ENCODE results near the gene DIO1. TPM values are rescaled to one million over a fixed set of nuclear protein-coding genes. Genes with fewer than 3 reads are reported as not detected.

Gene DIO1
- total RNA-seq, 1 donor from 2014 or later, result not detected

DNA sequence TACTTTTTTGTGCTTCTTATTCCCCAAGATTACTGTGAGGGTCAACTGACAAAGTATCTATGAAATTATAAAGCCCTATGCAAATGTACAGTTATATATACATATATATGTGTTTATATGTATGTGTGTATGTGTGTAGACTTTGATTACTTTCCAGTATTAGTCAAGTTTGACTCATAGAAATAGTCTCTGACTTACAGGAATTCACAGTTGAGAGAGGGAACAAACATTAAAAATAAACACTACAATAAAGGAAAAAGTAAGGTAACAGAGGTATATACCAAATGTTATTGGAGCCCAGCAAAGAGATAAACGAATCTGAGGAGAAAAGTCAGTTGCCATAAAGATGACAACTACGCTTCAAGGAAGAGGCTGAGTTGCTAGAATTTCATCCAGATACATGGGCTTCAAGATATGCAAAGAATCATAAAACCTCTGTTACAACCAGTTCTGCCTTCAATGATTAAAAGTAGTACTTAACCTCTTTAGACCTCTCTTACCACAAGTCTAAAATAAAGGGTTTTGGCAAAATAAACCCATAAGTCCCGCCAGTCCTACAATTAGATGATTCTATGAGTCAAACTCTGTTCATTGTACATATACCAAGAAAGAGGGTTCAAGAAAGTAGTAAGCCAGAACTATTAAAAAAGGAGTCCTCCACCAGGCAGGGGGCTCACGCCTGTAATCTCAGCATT is 44.3 kb downstream of the DIO1 start:
- intact Hi-C loops (cut with micrococcal nuclease), result no loop called here

DNA sequence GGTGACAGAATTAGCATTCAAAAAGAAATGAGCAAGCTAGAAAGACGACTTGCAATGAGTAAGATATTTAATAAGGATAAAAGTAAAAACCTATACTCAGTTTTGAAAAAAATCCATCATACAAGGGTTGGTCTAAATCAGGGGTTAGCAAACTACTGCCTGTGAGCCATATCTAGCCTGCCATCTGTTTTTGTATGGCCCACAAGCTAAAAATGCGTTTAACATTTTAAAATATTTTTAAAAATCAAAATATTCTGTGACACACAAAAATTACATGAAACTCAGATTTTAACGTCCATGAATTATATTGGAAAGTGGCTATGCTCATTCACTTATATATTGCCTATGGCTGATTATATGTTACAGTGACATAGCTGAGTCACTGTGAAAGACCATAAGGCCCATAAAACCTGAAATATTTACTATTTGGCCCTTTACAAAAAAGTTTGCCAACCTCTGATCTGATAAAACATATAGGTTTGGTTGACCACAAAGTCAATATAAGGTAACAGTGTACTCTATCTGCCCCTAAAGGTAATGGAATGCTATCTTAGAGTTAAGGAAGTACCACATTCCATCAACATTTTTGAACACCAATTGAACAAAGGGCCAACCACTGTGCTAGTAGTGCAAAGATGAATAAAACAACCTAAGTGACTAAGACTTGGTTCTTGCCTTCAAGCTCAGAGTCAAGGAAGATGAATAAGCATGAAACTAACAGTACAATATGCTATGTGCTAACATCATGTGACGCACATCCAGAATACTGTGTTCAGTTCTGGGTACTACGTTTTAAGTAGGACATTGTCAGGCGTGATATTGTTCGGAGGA is 48.4 kb downstream of the DIO1 start:
- intact Hi-C loops (cut with micrococcal nuclease), result loop anchor here (10.0 kb wide), 3 partner anchors 942 to 1308 kb away; partner anchors contain the start of genes DHCR24, SHISAL2A and USP24

DNA sequence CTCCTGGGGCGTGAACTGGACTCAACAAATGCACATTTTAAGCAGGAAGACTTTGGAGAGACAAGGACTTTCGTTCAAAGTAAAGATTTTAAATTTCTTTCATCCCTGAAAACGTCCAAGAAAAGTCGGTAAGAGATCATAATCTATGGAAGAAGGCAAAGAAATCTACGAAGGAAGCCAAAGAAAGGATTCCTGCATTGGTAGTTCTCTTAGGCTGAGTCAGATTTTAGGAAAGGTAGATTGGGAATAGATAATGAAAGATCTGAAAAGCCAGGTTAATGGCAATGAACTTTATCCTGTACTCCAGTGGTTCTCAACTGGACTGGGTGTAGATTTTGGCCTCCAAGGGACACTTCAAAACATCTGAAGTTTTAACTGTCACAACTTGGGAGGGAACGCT is 49.1 kb downstream of the DIO1 start:
- intact Hi-C loops (cut with micrococcal nuclease), result loop anchor here (10.0 kb wide), 3 partner anchors 942 to 1308 kb away; partner anchors contain the start of genes DHCR24, SHISAL2A and USP24

DNA sequence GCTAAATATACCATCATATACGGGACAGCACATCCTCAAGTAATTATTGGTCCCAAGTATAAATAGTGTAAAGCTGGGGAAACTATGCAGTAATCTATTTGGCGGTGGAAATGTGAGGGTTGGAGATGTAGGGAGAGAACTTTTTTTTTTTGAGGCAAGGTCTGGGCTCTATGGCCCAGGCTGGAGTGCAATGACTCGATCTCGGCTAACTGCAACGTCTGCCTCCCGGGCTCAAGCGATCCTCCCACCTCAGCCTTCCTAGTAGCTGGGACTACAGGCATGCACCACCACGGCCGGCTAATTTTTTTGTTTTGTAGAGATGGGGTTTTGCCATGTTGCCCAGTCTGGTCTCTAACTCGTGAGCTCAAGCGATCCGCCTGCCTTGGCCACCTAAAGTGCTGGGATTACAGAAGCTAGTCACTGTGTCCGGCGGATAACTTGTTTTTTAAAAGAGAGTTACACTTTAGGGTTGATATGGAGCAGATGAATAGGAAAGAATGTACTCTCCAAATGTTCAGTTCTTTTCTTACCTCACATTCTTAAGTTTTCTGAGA is 49.6 kb downstream of the DIO1 start:
- intact Hi-C loops (cut with micrococcal nuclease), result loop anchor here (2.0 to 10.0 kb wide), 5 partner anchors 43 to 1577 kb away; partner anchors contain the start of genes CC2D1B, DHCR24, SHISAL2A and USP24

DNA sequence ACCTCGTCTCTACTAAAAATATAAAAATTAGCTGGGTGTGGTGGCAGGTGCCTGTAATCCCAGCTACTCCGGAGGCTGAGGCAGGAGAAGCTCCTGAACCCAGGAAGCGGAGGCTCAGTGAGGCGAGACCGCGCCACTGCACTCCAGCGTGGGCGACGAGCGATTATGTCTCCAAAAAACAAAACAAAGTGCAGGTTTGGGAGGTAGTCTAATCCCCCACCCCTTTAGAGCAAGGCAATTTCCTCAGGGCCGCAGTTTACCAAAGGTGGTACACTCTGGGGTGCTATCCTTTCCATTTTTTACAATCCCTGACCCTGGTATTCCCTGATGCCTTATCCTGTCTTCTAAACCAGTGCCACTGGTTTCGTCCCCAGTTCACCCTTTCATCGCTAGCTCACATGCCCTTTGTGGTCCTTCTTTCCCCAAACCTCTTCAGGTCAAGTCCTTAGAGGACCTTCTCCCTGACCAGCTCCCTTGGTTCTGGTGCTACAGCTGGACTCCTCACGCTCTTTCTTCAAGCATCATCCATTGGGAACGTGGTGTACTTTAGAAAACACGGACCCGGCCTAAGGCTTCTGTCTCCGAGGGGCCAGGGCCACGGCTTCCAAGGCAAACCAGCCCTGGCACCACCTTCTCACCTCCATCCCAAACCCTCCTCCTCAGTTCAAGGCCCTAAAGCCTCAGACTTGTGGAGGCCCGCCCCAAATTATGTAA is 50.6 kb downstream of the DIO1 start:
- intact Hi-C loops (cut with micrococcal nuclease), result loop anchor here (1.0 to 10.0 kb wide), 14 partner anchors 28 to 1578 kb away; partner anchors contain the start of genes CC2D1B, CZIB, DHCR24 and SHISAL2A

DNA sequence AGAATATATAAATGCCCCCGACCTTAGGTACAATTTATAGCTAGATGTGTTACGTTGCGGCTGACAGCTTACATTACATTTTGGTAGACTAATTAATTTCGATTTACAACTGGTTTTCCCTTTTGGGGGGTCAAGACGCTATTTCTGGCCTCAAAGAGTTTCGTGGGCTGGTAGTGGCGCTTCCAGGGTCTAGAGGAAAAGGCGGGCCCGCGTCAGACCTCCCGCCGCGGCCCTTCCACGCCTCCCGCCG is 51.1 kb downstream of the DIO1 start:
- intact Hi-C loops (cut with micrococcal nuclease), result loop anchor here (1.0 to 10.0 kb wide), 14 partner anchors 29 to 1578 kb away; partner anchors contain the start of genes CC2D1B, CZIB, DHCR24 and SHISAL2A

DNA sequence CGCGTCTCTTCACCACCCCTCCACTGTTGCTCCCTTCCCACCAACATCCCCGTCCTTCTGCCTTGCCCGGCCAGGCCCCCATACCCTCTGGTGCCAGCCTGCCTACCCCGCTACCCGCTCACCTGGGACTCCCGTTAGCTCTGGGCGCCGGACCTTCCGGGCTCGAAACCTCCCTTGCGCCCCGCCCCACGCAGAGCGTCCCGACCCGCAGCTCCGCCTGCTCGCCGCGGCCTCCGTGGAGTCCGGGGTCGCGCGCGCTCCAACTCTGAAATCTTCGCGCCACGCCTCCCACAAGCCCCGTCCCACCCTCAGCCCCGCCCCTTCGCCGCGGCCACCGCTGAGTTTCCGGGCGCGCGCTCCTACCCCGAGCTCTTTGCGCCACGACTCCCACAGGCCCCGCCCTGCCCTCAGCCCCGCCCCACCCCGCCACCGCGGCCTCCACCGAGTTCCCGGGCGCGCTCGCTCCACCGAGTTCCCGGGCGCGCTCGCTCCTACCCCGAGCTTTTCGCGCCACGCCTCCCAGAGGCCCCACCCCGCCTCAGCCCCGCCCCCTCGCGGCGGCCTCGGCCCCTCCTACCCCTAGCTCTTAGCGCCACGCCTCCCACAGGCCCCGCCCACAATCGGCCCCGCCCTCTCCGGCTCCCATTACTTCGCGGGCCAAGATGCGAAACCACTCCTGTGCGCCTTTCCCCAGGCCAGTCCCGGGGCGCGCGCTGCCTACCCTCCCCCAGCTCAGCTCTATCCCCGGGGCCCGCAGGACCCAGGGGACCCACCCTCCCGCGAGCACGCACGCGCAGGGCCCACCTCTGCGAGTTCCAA is 51.7 kb downstream of the DIO1 start, which contains the start of gene IFT25:
Gene IFT25, minus strand, starts transcription at position 267 of the 819 bp plus-strand sequence. CDS start 5,617 bp downstream, outside the sequence.
- intact Hi-C loops (cut with micrococcal nuclease), result loop anchor here (1.0 to 10.0 kb wide), 19 partner anchors 14 to 1579 kb away; partner anchors contain the start of genes CC2D1B, CYB5RL, CZIB and DHCR24

DNA sequence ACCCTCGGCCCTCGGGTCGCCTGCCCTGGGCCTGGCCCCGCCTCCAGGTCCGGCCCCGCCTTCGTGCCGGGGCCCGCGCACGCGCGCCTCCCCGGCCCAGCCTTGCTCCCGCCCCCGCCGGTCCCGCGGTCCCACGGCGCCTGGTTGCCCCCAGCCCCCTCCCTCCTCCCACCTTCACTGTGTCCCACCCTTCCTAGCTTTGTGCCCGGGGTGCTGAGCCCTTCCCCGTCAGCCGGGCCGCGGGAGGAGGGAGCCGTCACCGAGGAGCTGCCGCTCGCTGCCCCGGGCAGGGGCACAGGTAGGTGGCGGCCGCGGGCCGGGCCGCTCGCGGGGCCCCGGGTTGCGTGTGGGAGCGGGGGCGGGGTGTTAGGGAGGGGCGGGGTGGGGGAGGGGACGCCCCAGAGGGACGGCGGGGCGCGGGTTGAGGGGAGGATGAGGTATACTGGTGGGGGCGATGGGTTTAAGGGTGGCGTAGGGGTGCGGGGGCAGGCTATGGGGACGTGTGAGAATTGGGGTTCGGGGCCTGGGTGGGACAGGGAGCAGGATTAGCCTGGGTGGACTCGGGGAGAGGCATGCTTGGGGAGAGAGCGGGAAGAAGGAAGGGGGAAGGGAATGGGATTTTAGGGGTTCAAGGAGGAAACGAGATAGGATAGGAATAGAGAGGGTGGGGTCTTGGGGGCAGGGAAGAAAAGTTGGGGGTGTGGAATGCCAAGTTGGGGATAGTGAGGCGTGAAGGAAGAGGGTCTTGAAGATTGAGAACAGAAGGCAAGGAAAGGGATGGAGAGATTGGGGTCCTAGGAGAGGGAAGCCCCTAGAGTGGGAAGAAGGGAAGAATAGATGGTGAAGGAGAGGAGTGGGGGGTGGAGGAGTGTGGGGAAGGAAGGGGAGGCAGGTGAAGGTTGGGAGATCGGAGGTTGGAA is 52.5 kb downstream of the DIO1 start, which contains the start of gene LRRC42:
Gene LRRC42, plus strand, starts transcription at position 99 of the 920 bp plus-strand sequence. CDS start 5,650 bp downstream, outside the sequence.
- intact Hi-C loops (cut with micrococcal nuclease), result loop anchor here (1.0 to 10.0 kb wide), 11 partner anchors 13 to 1312 kb away; partner anchors contain the start of genes CYB5RL, DHCR24, MRPL37 and NDC1

DNA sequence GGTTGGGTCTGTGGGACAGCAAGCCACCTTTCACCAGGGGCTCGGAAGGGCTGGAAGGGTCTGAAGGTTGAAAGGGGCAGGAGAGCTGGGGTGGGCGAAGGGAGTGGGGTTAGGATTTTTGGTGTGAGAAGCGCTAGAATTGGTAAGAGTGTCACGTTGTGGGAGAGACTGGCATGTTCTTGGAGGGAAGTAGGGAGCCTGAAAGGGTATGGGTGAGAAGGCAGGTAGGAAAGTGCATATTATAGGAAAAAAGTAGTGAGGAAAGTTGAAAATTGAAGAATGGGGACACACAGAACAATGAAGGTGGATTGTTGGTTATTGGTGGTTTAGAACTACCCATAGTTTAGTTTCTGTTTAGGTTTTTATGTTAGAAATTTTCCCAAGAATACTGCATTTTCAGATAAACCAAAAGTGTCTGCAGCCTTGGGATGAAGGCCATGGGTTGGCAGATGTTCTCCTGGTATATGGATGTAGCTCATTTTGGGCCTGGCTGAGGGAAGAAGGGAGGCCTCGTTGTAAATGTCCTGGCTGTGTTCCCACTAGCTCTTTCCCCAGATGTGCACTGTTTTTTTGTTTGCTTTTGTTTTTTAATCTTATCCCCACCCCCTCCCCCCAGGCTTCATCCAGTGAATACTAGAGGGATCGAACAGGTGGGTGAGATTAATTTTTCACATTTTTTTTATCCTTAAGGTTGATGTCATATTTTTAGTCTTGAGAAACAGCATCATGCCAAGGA is 53.4 kb downstream of the DIO1 start:
- intact Hi-C loops (cut with micrococcal nuclease), result loop anchor here (5.0 to 10.0 kb wide), 6 partner anchors 540 to 1313 kb away; partner anchors contain the start of genes DHCR24, SHISAL2A, TTC4 and USP24

DNA sequence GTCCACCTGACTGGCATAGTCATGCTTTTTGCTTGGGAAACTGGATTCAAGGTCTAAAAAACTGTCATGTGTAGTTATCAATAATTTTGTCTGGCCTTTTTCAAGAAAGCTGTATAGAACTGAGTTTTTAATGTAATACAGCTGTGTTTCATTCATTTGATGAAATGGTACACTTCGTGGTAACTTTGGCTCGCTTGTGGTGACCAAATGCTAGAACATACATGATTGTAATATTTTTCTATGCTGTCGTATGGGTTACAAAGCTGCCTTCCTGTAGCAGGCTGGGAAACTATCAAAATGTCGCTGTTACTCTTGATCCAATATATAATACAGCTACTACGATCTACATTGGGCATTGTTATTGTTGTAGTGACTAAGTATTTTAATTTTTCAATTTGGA is 54.3 kb downstream of the DIO1 start:
- intact Hi-C loops (cut with micrococcal nuclease), result loop anchor here (5.0 to 10.0 kb wide), 6 partner anchors 539 to 1313 kb away; partner anchors contain the start of genes DHCR24, SHISAL2A, TTC4 and USP24

DNA sequence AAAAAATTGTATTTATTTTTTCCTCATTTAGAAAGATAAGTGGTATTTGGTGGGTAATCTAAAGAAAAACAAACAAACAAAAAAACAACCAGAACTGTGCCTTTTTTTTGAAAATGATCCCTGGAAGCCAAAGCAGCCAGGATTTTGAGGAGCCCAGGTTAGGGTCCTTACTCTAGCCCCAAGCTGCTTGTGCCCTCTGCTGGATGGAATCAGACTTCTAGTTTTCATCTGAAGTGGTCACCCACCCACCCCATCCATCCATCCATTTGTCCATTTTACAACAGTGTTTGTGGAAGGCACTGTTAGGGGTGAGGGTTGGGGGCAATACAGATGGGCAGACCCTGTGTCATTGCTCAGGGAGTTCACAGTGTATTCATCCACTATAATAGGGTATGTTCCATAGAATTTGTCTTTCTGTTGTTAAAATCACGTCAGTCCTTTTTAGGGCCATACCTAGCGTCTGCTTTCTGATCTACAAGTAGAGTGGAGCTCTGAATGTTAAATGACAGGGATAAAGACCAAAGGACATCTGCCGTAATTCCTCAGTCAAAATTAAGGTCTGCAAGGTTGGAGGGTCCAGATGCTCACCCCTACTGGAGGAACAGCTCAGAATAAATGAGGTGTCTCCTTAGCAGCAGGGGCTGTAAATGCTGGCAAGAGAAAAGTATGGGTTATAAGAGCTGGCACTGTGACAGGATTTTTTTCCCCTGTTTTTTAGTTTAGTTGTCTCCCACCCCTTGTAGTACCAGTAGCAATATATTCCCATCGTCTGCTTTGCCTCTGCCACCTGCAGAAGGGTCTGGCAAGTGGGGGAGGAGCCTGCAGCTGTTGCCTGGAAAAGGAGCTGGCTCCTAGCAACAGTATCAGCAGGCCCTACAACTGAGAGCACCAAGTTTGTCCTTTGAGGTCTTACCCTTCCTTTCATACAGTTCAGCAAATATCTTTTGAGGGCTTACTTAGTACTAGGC is 55.3 kb downstream of the DIO1 start:
- intact Hi-C loops (cut with micrococcal nuclease), result loop anchor here (1.0 to 10.0 kb wide), 8 partner anchors 71 to 1315 kb away; partner anchors contain the start of genes DHCR24, SHISAL2A, TTC4 and USP24

DNA sequence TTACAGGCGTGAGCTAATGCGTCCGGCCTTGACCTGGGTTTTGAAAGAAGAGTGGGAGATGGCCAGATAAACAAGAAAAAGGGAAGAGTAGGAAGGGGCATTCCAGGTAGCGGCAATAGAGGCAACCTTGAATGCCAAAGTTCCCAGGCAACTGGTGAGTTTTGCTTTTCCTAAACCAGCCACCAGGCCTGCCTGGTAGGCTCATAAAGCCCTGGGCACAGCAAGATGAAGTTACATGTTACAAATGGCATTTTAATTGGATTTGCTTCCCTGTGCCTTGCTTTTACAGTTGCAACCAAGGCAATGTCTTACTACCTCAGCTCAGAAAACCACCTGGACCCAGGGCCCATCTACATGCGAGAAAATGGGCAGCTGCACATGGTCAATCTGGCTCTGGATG is 57.7 kb downstream of the DIO1 start:
- intact Hi-C loops (cut with micrococcal nuclease), result no loop called here

DNA sequence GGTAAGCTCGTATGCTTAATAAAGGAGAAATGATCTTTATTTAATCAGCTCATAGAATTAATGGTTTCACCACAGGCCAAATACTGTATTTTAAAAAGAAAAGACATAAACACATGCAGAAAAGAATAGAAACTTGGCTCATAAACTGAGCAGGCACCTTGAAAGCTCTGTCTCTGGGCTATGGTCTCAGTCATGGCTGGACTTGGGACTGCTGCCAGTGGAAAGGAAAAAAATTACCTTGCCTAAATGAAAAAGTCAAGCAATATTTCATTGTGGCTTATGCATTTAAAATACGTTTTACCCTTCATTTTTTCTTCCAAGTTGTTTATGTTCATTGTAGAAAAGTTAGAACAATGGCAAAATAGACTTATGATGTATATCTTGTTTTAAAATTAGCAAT is 60.1 kb downstream of the DIO1 start:
- intact Hi-C loops (cut with micrococcal nuclease), result no loop called here

DNA sequence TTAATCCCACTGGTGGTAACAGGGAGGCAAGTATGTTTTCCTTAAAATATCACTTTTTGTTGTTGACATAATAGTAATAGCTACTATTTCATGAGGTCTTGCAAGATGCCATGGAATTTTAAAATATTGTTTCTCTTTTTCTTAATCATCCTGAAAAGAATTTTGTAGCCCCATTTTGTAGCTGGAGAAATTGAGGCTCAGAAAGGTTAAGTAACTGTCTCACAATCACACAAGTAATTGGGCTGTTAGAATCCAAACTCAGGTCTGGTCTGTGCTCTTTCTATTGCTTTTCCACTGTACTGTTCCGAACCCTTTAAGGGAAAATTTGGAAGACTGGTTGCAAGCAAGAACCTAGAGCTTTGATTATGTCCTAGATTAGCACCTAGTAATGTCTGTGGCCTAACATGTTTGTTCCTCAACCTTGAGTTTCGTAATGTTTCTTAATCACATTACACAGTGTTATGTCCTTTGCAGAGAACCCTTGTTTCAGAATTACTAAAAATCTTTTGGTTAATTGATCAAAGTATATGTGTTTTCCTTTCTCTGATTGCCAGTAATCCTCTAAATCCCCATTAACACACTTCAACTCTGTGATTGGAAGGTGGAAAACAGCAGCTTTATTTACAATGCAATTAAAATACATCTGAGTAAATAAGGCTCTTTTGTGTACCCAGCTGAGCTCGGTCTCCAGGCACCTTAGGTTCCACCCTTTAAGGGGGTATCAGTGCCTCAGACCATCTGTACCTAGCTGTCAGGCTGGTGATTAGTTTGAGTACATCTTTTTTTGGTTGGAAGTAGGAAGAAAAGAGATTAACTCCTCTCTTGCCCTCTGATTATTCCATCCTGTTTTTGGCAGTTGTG is 62.6 kb downstream of the DIO1 start:
- intact Hi-C loops (cut with micrococcal nuclease), result no loop called here

DNA sequence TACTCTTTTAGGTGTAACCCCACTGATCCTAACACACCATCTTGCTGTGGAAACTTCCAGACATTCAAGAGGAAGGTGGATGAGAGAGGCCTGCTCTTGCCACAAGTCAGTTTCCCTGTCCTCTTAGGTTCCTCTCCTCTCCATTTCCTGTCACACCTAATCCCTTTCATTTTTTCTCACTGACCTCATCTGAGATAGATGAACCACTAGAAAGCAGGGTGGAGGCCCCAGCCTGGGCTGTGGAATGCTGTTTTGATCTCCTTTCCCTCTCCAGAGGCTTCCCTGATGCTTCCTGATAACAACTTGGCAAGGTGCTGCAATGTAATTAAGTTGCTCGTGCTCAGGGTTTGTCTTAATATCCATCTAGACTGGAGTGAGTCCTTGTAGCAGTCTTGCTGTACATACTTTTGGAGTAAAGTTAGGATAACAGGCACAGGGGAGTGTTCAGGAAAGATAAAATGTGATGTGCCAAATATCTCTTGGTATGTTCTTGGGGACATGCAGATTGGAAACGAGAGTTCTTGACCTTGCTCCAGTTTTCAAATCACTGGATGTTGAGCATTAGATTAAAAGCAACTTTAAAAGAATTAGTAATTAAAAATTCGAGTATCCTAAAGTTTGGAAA is 63.3 kb downstream of the DIO1 start:
- intact Hi-C loops (cut with micrococcal nuclease), result no loop called here

All from T-helper 1 cell treated with Interleukin-12 subunit alpha and Interleukin-12 subunit beta and Interleukin-4 antibody, amounts not matched to agents 30 ng/mL and 1 ng/mL, for 36 hours (primary cell).